ENCODE results near the gene HTRA2.
A peak's percentile ranks its signal among the peaks of the same experiment; 100 is the strongest.

The HTRA2 gene

DNA sequence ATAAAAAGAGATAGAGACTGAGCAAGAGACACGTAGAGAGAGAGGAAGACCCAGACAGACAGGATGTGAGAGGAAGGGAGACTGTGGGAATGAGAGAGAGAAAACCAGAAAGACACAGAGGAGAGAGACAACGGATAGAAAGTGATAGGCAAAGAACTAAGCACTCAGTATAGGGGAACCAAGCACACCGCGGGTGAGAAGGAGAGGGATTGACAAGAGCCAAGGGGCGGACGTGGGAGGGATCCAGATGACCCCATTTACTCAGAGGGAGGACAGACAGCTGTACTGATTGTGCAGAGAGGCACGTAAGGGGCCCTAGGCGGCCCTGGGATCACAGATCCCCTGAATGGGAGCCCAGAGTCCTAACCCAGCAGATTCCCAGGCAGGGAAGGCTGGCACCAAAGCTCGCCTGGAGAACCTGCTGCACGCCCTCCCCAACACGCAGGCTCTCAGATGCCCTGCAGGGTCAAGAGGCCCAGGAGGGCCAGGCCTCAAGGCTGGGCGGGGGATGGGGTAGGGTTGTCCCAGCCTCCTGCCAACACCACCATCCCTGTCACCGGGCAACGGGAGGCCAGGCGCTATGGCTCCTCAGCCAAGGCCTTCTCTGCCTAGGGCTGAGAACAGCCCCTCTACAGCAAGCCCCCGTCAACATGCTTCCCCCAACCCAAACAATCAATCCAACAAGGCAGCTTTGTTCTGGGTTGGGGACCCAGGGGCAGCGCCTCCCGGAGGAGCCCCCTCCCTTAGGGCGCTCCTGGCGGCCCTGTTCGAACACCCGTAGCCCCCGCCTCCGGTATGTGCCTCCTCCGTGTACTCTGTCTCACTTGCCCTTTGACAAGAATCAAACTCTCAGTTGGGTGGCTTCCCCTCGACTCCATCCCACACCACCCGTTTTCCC is 23.4 kb downstream of the HTRA2 start:
- Histone ChIP-seq H3K27ac (peak overlapping the region; percentile 84 to 91), H3K36me3 (peaks cover 0 to 10% (median 0%) of the 10 kb centered on the region in 3 donors), H3K9me3 (no peaks in the 10 kb centered on the region), H3K27me3 (no peaks in the 10 kb centered on the region), H3K4me3 (peak overlapping the region; percentile 66 to 92), H3K4me1 (peaks cover 0 to 37% (median 30%) of the 10 kb centered on the region in 4 donors)
- intact Hi-C loops (cut with DNase I; ENCODE audit: low total_unique reads): loop anchor here (5.0 kb wide), 1 partner anchor 34 kb away; no protein-coding TSS in a partner anchor
- peak in 1 of 2 donors; percentile 70 for DNase-seq
- TF ChIP-seq, protein P1, sequence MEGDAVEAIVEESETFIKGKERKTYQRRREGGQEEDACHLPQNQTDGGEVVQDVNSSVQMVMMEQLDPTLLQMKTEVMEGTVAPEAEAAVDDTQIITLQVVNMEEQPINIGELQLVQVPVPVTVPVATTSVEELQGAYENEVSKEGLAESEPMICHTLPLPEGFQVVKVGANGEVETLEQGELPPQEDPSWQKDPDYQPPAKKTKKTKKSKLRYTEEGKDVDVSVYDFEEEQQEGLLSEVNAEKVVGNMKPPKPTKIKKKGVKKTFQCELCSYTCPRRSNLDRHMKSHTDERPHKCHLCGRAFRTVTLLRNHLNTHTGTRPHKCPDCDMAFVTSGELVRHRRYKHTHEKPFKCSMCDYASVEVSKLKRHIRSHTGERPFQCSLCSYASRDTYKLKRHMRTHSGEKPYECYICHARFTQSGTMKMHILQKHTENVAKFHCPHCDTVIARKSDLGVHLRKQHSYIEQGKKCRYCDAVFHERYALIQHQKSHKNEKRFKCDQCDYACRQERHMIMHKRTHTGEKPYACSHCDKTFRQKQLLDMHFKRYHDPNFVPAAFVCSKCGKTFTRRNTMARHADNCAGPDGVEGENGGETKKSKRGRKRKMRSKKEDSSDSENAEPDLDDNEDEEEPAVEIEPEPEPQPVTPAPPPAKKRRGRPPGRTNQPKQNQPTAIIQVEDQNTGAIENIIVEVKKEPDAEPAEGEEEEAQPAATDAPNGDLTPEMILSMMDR (IDR thresholded peaks at IDR 0.05): no peak

DNA sequence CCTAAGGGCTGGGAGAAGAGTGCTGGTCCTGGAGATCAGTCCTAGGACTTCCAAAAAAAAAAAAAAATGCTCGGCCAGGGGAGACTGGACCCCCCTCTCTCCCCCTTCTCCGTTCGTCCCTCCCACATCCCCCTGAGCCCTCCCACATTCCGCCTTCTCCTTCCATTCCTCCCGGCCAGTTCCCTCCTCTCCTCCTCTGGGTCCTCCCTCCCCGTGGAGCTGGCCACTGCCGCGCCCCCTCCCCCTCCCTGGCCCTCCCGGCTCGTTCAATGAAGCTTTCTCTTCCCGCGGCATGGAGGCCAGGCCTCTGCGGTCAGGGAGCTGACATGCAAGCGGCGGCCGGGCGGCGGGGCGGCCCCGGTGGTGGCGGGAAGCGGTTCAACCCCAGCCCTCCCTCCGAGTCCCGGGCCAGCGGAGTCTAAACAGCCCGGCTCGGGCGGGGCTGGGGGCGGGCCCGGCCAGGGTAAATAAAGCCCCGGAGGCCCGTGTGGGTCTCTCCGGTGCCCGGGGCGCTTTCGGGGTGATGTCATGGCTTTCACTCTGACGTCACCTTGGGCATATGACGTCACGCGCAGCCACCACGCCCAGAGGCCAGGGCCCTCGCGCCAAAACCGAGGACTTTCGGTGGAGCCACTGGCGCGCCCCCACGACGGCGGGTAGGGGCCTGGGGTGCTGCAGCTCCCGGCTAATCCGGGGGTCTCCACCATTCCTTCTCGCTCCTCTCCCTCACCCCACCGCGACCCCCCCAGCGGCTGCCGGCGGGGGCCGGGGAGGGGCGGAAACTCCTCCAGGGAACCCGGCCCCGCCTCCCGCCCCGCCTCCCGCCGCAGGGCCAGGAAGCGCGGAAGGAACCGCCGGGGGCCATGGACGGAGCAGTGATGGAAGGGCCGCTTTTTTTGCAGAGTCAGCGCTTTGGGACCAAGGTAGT is 24.4 kb downstream of the HTRA2 start, which contains the start of the genes DOK1 and LOXL3:
Gene DOK1, plus strand, starts transcription at position 829 of the 928 bp plus-strand sequence. Its CDS starts 35 bp downstream, at position 864.
Gene LOXL3, minus strand, starts transcription at position 51 of the 928 bp plus-strand sequence. CDS start 1,308 bp downstream, outside the sequence.
- Histone ChIP-seq H3K27ac (peak within 1 kb of the TSS; percentile 84 to 91), H3K4me3 (peak within 1 kb of the TSS; percentile 66 to 92), H3K4me1 (peaks cover 0 to 28% (median 24%) of the 10 kb centered on the region in 4 donors), H3K9me3 (no peaks in the 10 kb centered on the region), H3K36me3 (peaks cover 0 to 10% (median 0%) of the 10 kb centered on the region in 3 donors), H3K27me3 (no peaks in the 10 kb centered on the region)
- intact Hi-C loops (cut with DNase I; ENCODE audit: low total_unique reads): loop anchor here (5.0 kb wide), 1 partner anchor 33 kb away; no protein-coding TSS in a partner anchor
- peak; percentile 87 to 95 for DNase-seq
- TF ChIP-seq, protein P1 (IDR thresholded peaks at IDR 0.05): peak in 1 of 2 experiments; percentile 14

DNA sequence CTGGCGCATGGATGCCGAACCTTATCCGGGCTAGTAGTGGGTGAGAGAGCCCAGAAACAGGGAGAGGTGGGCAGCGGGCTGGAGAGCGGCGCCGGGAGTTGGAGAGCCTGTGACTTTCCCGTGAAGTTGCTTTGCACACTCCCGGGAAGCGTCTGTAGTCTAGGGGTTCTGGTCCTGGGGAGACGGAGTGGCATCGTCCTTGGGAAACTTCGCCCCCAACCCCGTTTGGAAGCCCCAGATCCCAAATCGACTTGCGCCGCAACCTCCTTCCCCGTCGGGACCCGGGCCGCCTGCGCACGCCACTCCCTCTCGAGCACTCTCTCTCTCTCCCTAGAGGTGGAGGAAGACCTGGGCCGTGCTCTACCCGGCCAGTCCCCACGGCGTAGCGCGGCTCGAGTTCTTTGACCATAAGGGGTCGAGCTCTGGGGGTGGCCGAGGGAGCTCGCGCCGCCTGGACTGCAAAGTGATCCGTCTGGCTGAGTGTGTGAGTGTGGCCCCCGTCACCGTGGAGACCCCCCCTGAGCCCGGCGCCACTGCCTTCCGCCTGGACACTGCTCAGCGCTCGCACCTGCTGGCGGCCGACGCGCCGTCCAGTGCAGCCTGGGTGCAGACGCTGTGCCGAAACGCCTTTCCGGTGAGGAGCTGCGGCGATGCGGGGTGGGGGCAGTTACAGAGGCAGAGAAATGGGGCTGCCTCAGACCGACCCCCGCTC is 25.2 kb downstream of the HTRA2 start:
- no peaks in the 10 kb centered on the region for H3K9me3 ChIP-seq
- peak; percentile 42 to 78 for DNase-seq
- intact Hi-C loops (cut with DNase I; ENCODE audit: low total_unique reads): loop anchor here (5.0 kb wide), 1 partner anchor 32 kb away; no protein-coding TSS in a partner anchor
- H3K4me3 ChIP-seq: peak overlapping the region; percentile 66 to 92
- H3K4me1 ChIP-seq: peaks cover 0 to 21% (median 16%) of the 10 kb centered on the region in 4 donors
- peaks cover 0 to 10% (median 0%) of the 10 kb centered on the region in 3 donors for H3K36me3 ChIP-seq
- TF ChIP-seq, protein P1 (IDR thresholded peaks at IDR 0.05): no peak
- H3K27ac ChIP-seq: peak overlapping the region; percentile 84 to 91
- H3K27me3 ChIP-seq: no peaks in the 10 kb centered on the region

DNA sequence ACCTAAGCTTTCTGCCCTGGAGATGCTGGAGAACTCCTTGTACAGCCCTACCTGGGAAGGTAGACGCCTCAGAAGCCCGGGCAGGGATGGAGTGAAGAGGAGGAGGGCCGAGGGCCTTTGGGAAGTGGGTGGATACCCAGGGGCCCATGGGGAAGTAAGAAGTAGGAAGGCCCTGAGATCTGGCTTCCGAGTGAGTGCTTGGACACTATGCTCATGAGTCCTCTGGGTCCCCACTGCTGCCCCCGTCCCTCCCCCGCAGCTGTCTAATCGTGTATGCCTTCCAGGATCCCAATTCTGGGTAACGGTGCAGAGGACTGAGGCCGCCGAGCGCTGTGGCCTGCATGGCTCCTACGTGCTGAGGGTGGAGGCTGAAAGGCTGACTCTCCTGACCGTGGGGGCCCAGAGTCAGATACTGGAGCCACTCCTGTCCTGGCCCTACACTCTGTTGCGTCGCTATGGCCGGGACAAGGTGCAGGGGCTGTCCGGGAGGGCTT is 25.9 kb downstream of the HTRA2 start:
- peak; percentile 43 to 73 for DNase-seq
- H3K27me3 ChIP-seq: no peaks in the 10 kb centered on the region
- H3K27ac ChIP-seq: peak overlapping the region; percentile 84 to 91
- peak overlapping the region; percentile 66 to 92 for H3K4me3 ChIP-seq
- intact Hi-C loops (cut with DNase I; ENCODE audit: low total_unique reads): no loop called here
- TF ChIP-seq, protein P1 (IDR thresholded peaks at IDR 0.05): no peak
- H3K4me1 ChIP-seq: peaks cover 0 to 26% (median 17%) of the 10 kb centered on the region in 4 donors
- H3K36me3 ChIP-seq: peaks cover 0 to 10% (median 0%) of the 10 kb centered on the region in 3 donors
- no peaks in the 10 kb centered on the region for H3K9me3 ChIP-seq

Measured in tibial artery (tissue), 4 donors.